CD14-positive monocyte (primary cell): Measurements from ENCODE around the gene SMARCA2. TPM values are rescaled to one million over a fixed set of nuclear protein-coding genes. Genes with fewer than 3 reads are reported as not detected.

Source experiments
- DNase-seq, 3 donors: peaks; one replicate each; pipeline ENCODE4 v3.0.0-alpha.2; 2011 to 2022
- H2AFZ ChIP-seq: 2 replicates; pipeline ENCODE4 v1.6.0; 2012; ENCODE audit warnings: mild to moderate bottlenecking, low read depth, low read length, inconsistent platforms; ENCODE audit not compliant: insufficient read depth, poor library complexity, severe bottlenecking
- H3K27ac ChIP-seq, 2 donors: 1 replicate in 1 of 2; 2 replicates in 1 of 2; pipeline ENCODE4 v1.5.1; 2012 to 2013; ENCODE audit warnings: low read length in 2 of 2, control low read depth in 1 of 2, inconsistent platforms in 1 of 2, low read depth in 1 of 2, mild to moderate bottlenecking in 1 of 2
- H3K27me3 ChIP-seq, 2 donors: one replicate each; pipeline versions ENCODE4 v1.6.0 to v1.6.1; 2011 to 2013; ENCODE audit warnings: low read length in 2 of 2; ENCODE audit not compliant: control insufficient read depth in 2 of 2, insufficient read depth in 2 of 2
- H3K36me3 ChIP-seq, 2 donors: replicated peaks in 1 of 2; 1 replicate in 1 of 2; 2 replicates in 1 of 2; pipeline versions ENCODE4 v1.5.1 to v1.6.1; 2012 to 2013; ENCODE audit warnings: low read length in 2 of 2, control low read depth in 1 of 2, inconsistent platforms in 1 of 2, mild to moderate bottlenecking in 1 of 2; ENCODE audit not compliant: insufficient read depth in 2 of 2, control insufficient read depth in 1 of 2
- H3K4me1 ChIP-seq, 2 donors: 1 replicate in 1 of 2; 2 replicates in 1 of 2; pipeline versions ENCODE4 v1.5.1 to v1.6.1; 2012 to 2013; ENCODE audit warnings: low read length in 2 of 2, control low read depth in 1 of 2, inconsistent platforms in 1 of 2, mild to moderate bottlenecking in 1 of 2, moderate library complexity in 1 of 2; ENCODE audit not compliant: insufficient read depth in 2 of 2, control insufficient read depth in 1 of 2
- H3K4me2 ChIP-seq: replicated peaks from 2 replicates; pipeline ENCODE3; 2012; ENCODE audit warnings: low read length, moderate library complexity, mild to moderate bottlenecking; ENCODE audit not compliant: poor library complexity, severe bottlenecking; ENCODE audit errors: extremely low read depth
- H3K4me3 ChIP-seq, 3 experiments: fragments of 200-600 bp in 1 of 3; sonication (generic) in 1 of 3; replicated peaks in 1 of 3; 1 replicate in 2 of 3; 2 replicates in 1 of 3; pipeline ENCODE4 v1.5.1; 2011 to 2013; ENCODE audit warnings: low read length in 3 of 3, mild to moderate bottlenecking in 3 of 3, control low read depth in 2 of 3, low read depth in 2 of 3, inconsistent platforms in 1 of 3, moderate library complexity in 1 of 3
- H3K79me2 ChIP-seq: 2 replicates; pipeline ENCODE4 v1.6.0; 2012; ENCODE audit warnings: mild to moderate bottlenecking, control low read depth, inconsistent platforms, low read length, moderate library complexity; ENCODE audit not compliant: insufficient read depth
- H3K9ac ChIP-seq: 2 replicates; pipeline ENCODE4 v1.6.0; 2017; ENCODE audit warnings: low read length, mild to moderate bottlenecking; ENCODE audit not compliant: insufficient read depth, poor library complexity, severe bottlenecking
- H3K9me3 ChIP-seq, 2 donors: replicated peaks in 1 of 2; 1 replicate in 1 of 2; 2 replicates in 1 of 2; pipeline versions ENCODE4 v1.5.1 to v1.6.1; 2012 to 2013; ENCODE audit warnings: low read length in 2 of 2, control low read depth in 1 of 2; ENCODE audit not compliant: control insufficient read depth in 1 of 2, insufficient read depth in 1 of 2
- H4K20me1 ChIP-seq: 2 replicates; pipeline ENCODE4 v1.6.0; 2012; ENCODE audit warnings: mild to moderate bottlenecking, low read length, control low read depth, moderate library complexity; ENCODE audit not compliant: insufficient read depth
- H3K27ac Mint-ChIP-seq, 7 donors: one replicate each; pipeline ENCODE4 v1.8.0; 2020; ENCODE audit warnings: mild to moderate bottlenecking in 7 of 7, mixed read lengths in 7 of 7, moderate library complexity in 6 of 7, inconsistent platforms in 2 of 7
- H3K27me3 Mint-ChIP-seq, 3 donors: one replicate each; pipeline ENCODE4 v1.8.0; 2021 to 2022; ENCODE audit warnings: low read depth in 3 of 3, mild to moderate bottlenecking in 3 of 3, mixed read lengths in 3 of 3, moderate library complexity in 3 of 3, inconsistent platforms in 1 of 3
- H3K36me3 Mint-ChIP-seq, 2 donors: one replicate each; pipeline ENCODE4 v1.8.0; 2020; ENCODE audit warnings: mixed read lengths in 2 of 2, inconsistent platforms in 1 of 2, mild to moderate bottlenecking in 1 of 2
- H3K4me1 Mint-ChIP-seq: one replicate; pipeline ENCODE4 v1.8.0; 2020; ENCODE audit warnings: mild to moderate bottlenecking, mixed read lengths
- H3K4me3 Mint-ChIP-seq, 2 donors: one replicate each; pipeline ENCODE4 v1.8.0; 2020; ENCODE audit warnings: mild to moderate bottlenecking in 2 of 2, mixed read lengths in 2 of 2, moderate library complexity in 1 of 2
- H3K9me3 Mint-ChIP-seq, 7 donors: one replicate each; pipeline ENCODE4 v1.8.0; 2020 to 2022; ENCODE audit warnings: mixed read lengths in 7 of 7, mild to moderate bottlenecking in 6 of 7, moderate library complexity in 6 of 7, inconsistent platforms in 2 of 7
- WGBS: methylation state at CpG from one replicate; pipeline ENCODE4 v1.1.5; 2013; ENCODE audit warnings: missing lambda C conversion rate; ENCODE audit not compliant: insufficient coverage; 5-methylcytosine and 5-hydroxymethylcytosine counted together
- intact Hi-C, 2 donors: fragments of 100-400 bp; cut with micrococcal nuclease; formaldehyde crosslinking; loops; one replicate each; pipeline versions ENCODE4 v1.15.0 to v1.15.1; 2023
- polyA plus RNA-seq, 3 donors: library from polyadenylated mRNA; depleted of rRNA in 1 of 3; unstranded in 2 of 3; stranded (reverse) in 1 of 3; fragments of 300-500 nt in 2 of 3; fragments of >200 nt in 1 of 3; fragmentation: Illumina TruSeq in 2 of 3; gene quantifications; 1 replicate in 2 of 3; 2 replicates in 1 of 3; pipeline ENCODE4 v1.2.3, GENCODE V29; 2012 to 2021
- TF ChIP-seq, protein P1 (sequence below): fragments of 200-600 bp; IDR thresholded peaks from one replicate; pipeline ENCODE4 v1.8.0; 2022; ENCODE audit warnings: antibody characterized with exemption, mild to moderate bottlenecking

SMARCA2 gene
- polyA plus RNA-seq, 3 donors = 11.0 to 54.7 (median 11.8) TPM

DNA sequence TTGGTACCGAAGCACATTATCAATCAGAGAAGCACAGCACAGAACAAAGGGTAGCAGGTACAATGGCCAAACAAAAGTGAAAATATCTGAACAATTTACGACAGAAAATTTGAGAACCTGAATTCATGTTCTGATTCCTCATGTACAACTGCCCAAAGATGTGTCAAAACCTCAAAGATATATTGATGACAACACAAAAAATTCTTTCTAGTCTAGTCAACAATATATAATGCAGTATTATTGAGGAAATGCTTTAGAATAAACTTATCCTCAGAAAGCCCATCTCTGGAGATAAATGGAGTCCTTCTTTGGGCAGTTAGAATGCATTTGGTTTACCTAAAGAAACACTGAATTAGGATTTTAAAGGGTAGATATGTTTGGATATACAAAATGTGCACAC is 6.8 kb upstream of the SMARCA2 start:
- Histone ChIP-seq H3K4me2 (no peak overlapping the region), H2AFZ (no peak overlapping the region), H3K9me3 (no peaks in the 10 kb centered on the region), H3K27ac (no peak overlapping the region), H3K4me1 (peaks cover 1 to 2% of the 10 kb centered on the region in 2 donors), H3K9ac (no peak overlapping the region), H3K27me3 (no peaks in the 10 kb centered on the region), H4K20me1 (no peaks in the 10 kb centered on the region), H3K4me3 (no peak overlapping the region), H3K36me3 (no peaks in the 10 kb centered on the region), H3K79me2 (no peaks in the 10 kb centered on the region)
- Mint-ChIP-seq H3K4me1 (peaks cover 2% of the 10 kb centered on the region), H3K36me3 (no peaks in the 10 kb centered on the region), H3K4me3 (no peak overlapping the region), H3K9me3 (no peaks in the 10 kb centered on the region), H3K27ac (no peak overlapping the region), H3K27me3 (peaks cover 0 to 6% (median 0%) of the 10 kb centered on the region in 3 donors)
- 100% methylated on average over 1 of the region's 2 CpGs for WGBS
- TF ChIP-seq, protein P1, sequence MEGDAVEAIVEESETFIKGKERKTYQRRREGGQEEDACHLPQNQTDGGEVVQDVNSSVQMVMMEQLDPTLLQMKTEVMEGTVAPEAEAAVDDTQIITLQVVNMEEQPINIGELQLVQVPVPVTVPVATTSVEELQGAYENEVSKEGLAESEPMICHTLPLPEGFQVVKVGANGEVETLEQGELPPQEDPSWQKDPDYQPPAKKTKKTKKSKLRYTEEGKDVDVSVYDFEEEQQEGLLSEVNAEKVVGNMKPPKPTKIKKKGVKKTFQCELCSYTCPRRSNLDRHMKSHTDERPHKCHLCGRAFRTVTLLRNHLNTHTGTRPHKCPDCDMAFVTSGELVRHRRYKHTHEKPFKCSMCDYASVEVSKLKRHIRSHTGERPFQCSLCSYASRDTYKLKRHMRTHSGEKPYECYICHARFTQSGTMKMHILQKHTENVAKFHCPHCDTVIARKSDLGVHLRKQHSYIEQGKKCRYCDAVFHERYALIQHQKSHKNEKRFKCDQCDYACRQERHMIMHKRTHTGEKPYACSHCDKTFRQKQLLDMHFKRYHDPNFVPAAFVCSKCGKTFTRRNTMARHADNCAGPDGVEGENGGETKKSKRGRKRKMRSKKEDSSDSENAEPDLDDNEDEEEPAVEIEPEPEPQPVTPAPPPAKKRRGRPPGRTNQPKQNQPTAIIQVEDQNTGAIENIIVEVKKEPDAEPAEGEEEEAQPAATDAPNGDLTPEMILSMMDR = no peak
- intact Hi-C loops = no loop called here
- DNase-seq = no peak

DNA sequence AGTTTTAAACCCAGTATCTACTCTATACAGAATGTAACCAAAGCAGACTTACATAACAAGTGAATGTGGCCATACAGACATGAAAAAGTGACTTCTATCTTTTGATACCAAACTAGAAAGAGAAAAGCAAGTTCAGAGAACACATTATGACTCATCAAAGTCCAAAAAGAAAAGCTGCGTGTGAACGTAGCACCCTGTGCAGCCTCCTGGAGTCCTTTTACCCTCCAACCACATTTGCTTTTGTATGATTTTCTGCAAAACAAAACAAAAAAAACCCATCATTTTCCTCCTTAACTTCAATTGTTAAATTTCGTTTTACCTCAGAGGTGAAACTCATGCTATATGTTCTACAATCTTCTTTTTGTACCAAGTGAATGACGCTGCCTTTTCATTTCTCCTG is 2.8 kb upstream of the SMARCA2 start:
- no peak overlapping the region for H2AFZ ChIP-seq
- intact Hi-C loops = loop anchor here (10.0 kb wide), 2 partner anchors 832 to 1512 kb away; partner anchors contain the start of genes RFX3 (in 2 of the 2) and PUM3 (in 1 of the 2)
- no peaks in the 10 kb centered on the region for H4K20me1 ChIP-seq
- no peak overlapping the region for H3K4me3 ChIP-seq
- Mint-ChIP-seq H3K27me3 (peaks cover under 1 to 3% (median under 1%) of the 10 kb centered on the region in 3 donors), H3K36me3 (no peaks in the 10 kb centered on the region), H3K4me1 (peaks cover 10% of the 10 kb centered on the region), H3K9me3 (peaks cover 0 to 2% (median 0%) of the 10 kb centered on the region in 7 donors), H3K4me3 (no peak overlapping the region), H3K27ac (no peak overlapping the region)
- H3K4me1 ChIP-seq = peaks cover 11 to 14% of the 10 kb centered on the region in 2 donors
- WGBS = 80% methylated on average over 3 of the region's 4 CpGs
- H3K27ac ChIP-seq = no peak overlapping the region
- peaks cover 15% of the 10 kb centered on the region for H3K79me2 ChIP-seq
- no peak overlapping the region for H3K4me2 ChIP-seq
- TF ChIP-seq, protein P1 = no peak
- no peaks in the 10 kb centered on the region for H3K9me3 ChIP-seq
- no peaks in the 10 kb centered on the region for H3K36me3 ChIP-seq
- DNase-seq = no peak
- H3K27me3 ChIP-seq = no peaks in the 10 kb centered on the region
- H3K9ac ChIP-seq = no peak overlapping the region
